IMR-90 (cell line): Measurements from ENCODE around the gene LTBP1. TPM values are rescaled to one million over a fixed set of nuclear protein-coding genes. Genes with fewer than 3 reads are reported as not detected.

Experiments used
- ATAC-seq: fragments of 200-7000 bp; cut with Tn5 transposase; 2 replicates; pipeline ENCODE4 v1.9.1; 2020; ENCODE audit warnings: low read depth, mild to moderate bottlenecking, moderate library complexity
- BruUV-seq: library from RNA; stranded (reverse); fragments of 400-500 nt; replicated peaks from 2 replicates; lab custom pipeline; 2021; lab: Mats Ljungman, UMichigan
- CTCF ChIA-PET: fragments of 300-600 bp; formaldehyde crosslinking; extraction: SDS; loops from one replicate; lab custom pipeline; 2021; ENCODE audit warnings: antibody characterized with exemption; lab: Yijun Ruan, JAX
- POLR2A ChIA-PET: fragments of 300-600 bp; sonication (Branson Sonifier 250); formaldehyde crosslinking; loops from one replicate; lab custom pipeline; 2022; ENCODE audit warnings: antibody characterized with exemption; ENCODE audit not compliant: unreplicated experiment; lab: Charles Lee
- DNase-seq: peaks from one replicate; pipeline ENCODE4 v3.0.0; 2013
- H2AFZ ChIP-seq: replicated peaks from 2 replicates; pipeline ENCODE3; 2013; ENCODE audit warnings: low read length, mild to moderate bottlenecking; ENCODE audit not compliant: poor library complexity
- H2AK5ac ChIP-seq: 2 replicates; pipeline ENCODE4 v1.6.1; 2013; ENCODE audit warnings: low read depth, low read length, inconsistent platforms
- H2AK9ac ChIP-seq: replicated peaks from 2 replicates; pipeline ENCODE3; 2013; ENCODE audit warnings: mild to moderate bottlenecking, low read depth, low read length, moderate library complexity; ENCODE audit not compliant: poor library complexity
- H2BK120ac ChIP-seq: 2 replicates; pipeline ENCODE4 v1.6.1; 2013; ENCODE audit warnings: low read depth, low read length, inconsistent platforms
- H2BK15ac ChIP-seq: 3 replicates; pipeline ENCODE4 v1.6.1; 2013; ENCODE audit warnings: low read depth, low read length, inconsistent platforms
- H2BK20ac ChIP-seq: 2 replicates; pipeline ENCODE4 v1.6.1; 2013; ENCODE audit warnings: low read depth, mild to moderate bottlenecking, inconsistent platforms, low read length, moderate library complexity
- H2BK5ac ChIP-seq: 2 replicates; pipeline ENCODE4 v1.6.1; 2013; ENCODE audit warnings: mild to moderate bottlenecking, low read depth, low read length, inconsistent platforms; ENCODE audit not compliant: poor library complexity, severe bottlenecking
- H3K14ac ChIP-seq: replicated peaks from 2 replicates; pipeline ENCODE4 v1.6.1; 2013; ENCODE audit warnings: low read depth, low read length, inconsistent platforms
- H3K18ac ChIP-seq: 2 replicates; pipeline ENCODE4 v1.6.1; 2013; ENCODE audit warnings: low read depth, low read length, control low read depth
- H3K23ac ChIP-seq: 2 replicates; pipeline ENCODE4 v1.6.1; 2013; ENCODE audit warnings: low read depth, low read length, inconsistent platforms
- H3K27ac ChIP-seq: 2 replicates; pipeline ENCODE4 v1.5.1; 2013; ENCODE audit warnings: mild to moderate bottlenecking, control low read depth, low read length; ENCODE audit not compliant: insufficient read depth
- H3K27me3 ChIP-seq: 2 replicates; pipeline ENCODE4 v1.6.1; 2013; ENCODE audit warnings: low read length; ENCODE audit not compliant: control insufficient read depth, insufficient read depth
- H3K36me3 ChIP-seq: 2 replicates; pipeline ENCODE4 v1.6.1; 2013; ENCODE audit warnings: low read length, mixed read lengths; ENCODE audit not compliant: control insufficient read depth, insufficient read depth
- H3K4ac ChIP-seq: 2 replicates; pipeline ENCODE4 v1.6.1; 2013; ENCODE audit warnings: low read depth, low read length, inconsistent platforms
- H3K4me1 ChIP-seq: 2 replicates; pipeline ENCODE4 v1.6.1; 2013; ENCODE audit warnings: low read length, mixed read lengths; ENCODE audit not compliant: control insufficient read depth, insufficient read depth
- H3K4me2 ChIP-seq: 2 replicates; pipeline ENCODE4 v1.6.1; 2013; ENCODE audit warnings: low read depth, mild to moderate bottlenecking, control low read depth, low read length, moderate library complexity
- H3K4me3 ChIP-seq: 2 replicates; pipeline ENCODE4 v1.5.1; 2013; ENCODE audit warnings: low read depth, mild to moderate bottlenecking, control low read depth, low read length, moderate library complexity; ENCODE audit not compliant: insufficient read depth
- H3K56ac ChIP-seq: 2 replicates; pipeline ENCODE4 v1.6.1; 2013; ENCODE audit warnings: low read length, inconsistent platforms; ENCODE audit not compliant: insufficient read depth; ENCODE audit errors: extremely low read depth
- H3K79me1 ChIP-seq, 2 experiments: 2 replicates each; pipeline ENCODE4 v1.6.1; 2013; ENCODE audit warnings: low read length in 2 of 2, inconsistent platforms in 1 of 2, low read depth in 1 of 2
- H3K9ac ChIP-seq: 2 replicates; pipeline ENCODE4 v1.6.1; 2013; ENCODE audit warnings: low read depth, low read length, control low read depth
- H3K9me1 ChIP-seq: 2 replicates; pipeline ENCODE4 v1.6.1; 2013; ENCODE audit warnings: low read length, inconsistent platforms; ENCODE audit not compliant: insufficient read depth
- H3K9me3 ChIP-seq: 2 replicates; pipeline ENCODE4 v1.6.1; 2013; ENCODE audit warnings: low read length; ENCODE audit not compliant: control insufficient read depth, insufficient read depth
- H4K20me1 ChIP-seq: 2 replicates; pipeline ENCODE4 v1.6.1; 2013; ENCODE audit warnings: low read length, inconsistent platforms; ENCODE audit not compliant: insufficient read depth
- H4K5ac ChIP-seq: 2 replicates; pipeline ENCODE4 v1.6.1; 2013; ENCODE audit warnings: mild to moderate bottlenecking, low read depth, low read length, control low read depth
- H4K8ac ChIP-seq, 2 experiments: 2 replicates each; pipeline ENCODE4 v1.6.1; 2013; ENCODE audit warnings: low read depth in 2 of 2, low read length in 2 of 2, control low read depth in 1 of 2, inconsistent platforms in 1 of 2
- H4K91ac ChIP-seq: 2 replicates; pipeline ENCODE4 v1.6.1; 2013; ENCODE audit warnings: low read depth, low read length, inconsistent platforms; ENCODE audit not compliant: insufficient read depth
- CEBPB ChIP-seq: IDR thresholded peaks from 2 replicates; pipeline ENCODE4 v1.6.1; 2012; ENCODE audit warnings: low read depth, low read length, improper control_type of control experiment
- RAD21 ChIP-seq: IDR thresholded peaks from 2 replicates; pipeline ENCODE4 v1.6.1; 2012; ENCODE audit warnings: low read length, improper control_type of control experiment
- WGBS, 2 experiments: methylation state at CpG; one replicate each; pipeline versions ENCODE4 v1.1.5 to v1.1.7; 2013; ENCODE audit warnings: missing lambda C conversion rate in 2 of 2; ENCODE audit not compliant: insufficient read length in 1 of 2; ENCODE audit errors: extremely low coverage in 2 of 2; 5-methylcytosine and 5-hydroxymethylcytosine counted together
- dilution Hi-C: fragments of 300-500 bp; cut with HindIII; formaldehyde crosslinking; loops from one replicate; pipeline ENCODE4 v1.14.3; 2018; ENCODE audit warnings: low sequenced_read_pairs; ENCODE audit not compliant: unreplicated experiment
- in situ Hi-C: fragments of 300-500 bp; cut with MboI; formaldehyde crosslinking; loops from 3 replicates; pipeline ENCODE4 v1.14.3; 2019; ENCODE audit warnings: low sequenced_read_pairs, inconsistent platforms, mixed read lengths
- intact Hi-C: fragments of 100-400 bp; cut with micrococcal nuclease; formaldehyde crosslinking; loops from 2 replicates; pipeline ENCODE4 v1.10.0; 2022
- polyA plus RNA-seq, 3 experiments: library from polyadenylated mRNA; depleted of rRNA; stranded (reverse); fragments of >200 nt; gene quantifications; 2 replicates each; pipeline ENCODE4 v1.2.3, GENCODE V29; 2012; ENCODE audit warnings: low replicate concordance in 1 of 3
- total RNA-seq: library from RNA; depleted of rRNA; stranded (reverse); fragments of >200 nt; gene quantifications from 2 replicates; pipeline ENCODE4 v1.2.3, GENCODE V29; 2012

The LTBP1 gene
- total and polyA plus RNA-seq, 2 of the 4 experiments (the other 2 are of a cell fraction), result 235 to 326 TPM

DNA sequence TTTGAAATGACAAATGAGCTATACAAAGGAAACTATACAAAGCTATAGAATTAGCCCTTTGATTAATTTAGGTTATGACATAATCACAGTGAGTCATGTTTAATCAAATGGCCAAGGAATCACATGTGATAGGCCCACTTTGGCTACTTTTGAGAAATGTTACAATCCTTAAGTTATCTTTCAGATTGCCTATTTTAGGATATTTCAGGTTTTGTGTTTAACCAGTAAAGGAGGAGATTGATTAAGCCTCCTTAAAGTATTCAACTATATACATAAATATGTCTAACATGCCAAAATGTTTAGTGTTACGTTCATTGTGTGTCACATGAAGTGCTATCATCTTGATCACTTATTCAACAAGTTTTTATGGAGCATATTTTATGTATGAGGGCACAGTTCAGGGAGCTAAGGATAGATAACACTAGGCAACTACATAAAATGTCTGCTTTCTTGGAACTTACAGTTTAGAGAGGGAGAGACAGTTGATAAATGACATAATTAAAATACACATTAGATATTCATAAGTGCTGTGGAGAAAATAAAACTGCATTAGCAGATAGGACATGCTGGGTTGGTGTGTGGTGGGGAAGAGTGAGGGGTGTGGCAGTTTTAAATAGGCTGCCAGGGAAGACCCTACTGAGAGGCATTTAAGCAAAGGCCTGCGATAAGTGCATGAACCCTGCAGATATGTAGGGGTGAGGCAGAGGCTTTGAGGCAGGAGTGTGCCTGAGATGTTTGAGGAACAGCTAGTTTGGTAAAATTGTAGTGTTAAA, 77.2 kb downstream of the LTBP1 start:
- POLR2A ChIA-PET, result no interaction called here

More for the DNA sequence above, 77.2 kb downstream of the LTBP1 start:
- peak overlapping the region; percentile 95 for H2BK20ac ChIP-seq
- peak overlapping the region; percentile 67 for H3K14ac ChIP-seq
- H4K20me1 ChIP-seq, result no peaks in the 10 kb centered on the region
- peak overlapping the region; percentile 69 for H4K91ac ChIP-seq
- H2AFZ ChIP-seq, result no peak overlapping the region
- H3K27me3 ChIP-seq, result no peaks in the 10 kb centered on the region
- peak overlapping the region; percentile 89 for H2BK15ac ChIP-seq
- peak overlapping the region; percentile 51; the same call in 1 of the 2 replicates for H3K56ac ChIP-seq
- peak overlapping the region; percentile 87 for H4K5ac ChIP-seq
- peak overlapping the region; percentile 96 for H3K18ac ChIP-seq
- no peak overlapping the region for H3K4me3 ChIP-seq
- H2AK5ac ChIP-seq, result peak overlapping the region; percentile 90
- H2AK9ac ChIP-seq, result no peak overlapping the region
- H3K23ac ChIP-seq, result peak overlapping the region; percentile 91
- dilution Hi-C loops, result no loop called here
- H3K79me1 ChIP-seq, result peaks cover 14 to 42% of the 10 kb centered on the region in 2 experiments
- H3K4ac ChIP-seq, result peak overlapping the region; percentile 89
- TF ChIP-seq CEBPB (0 out of 2 replicates have a peak, but pooled peaks have one; percentile 7), RAD21 (no peak)
- H3K9me1 ChIP-seq, result peaks cover 14% of the 10 kb centered on the region
- CTCF ChIA-PET, result interaction anchor here (2.0 kb wide), 1 partner anchor 9 kb away, joined by 9 read pairs; no protein-coding TSS in a partner anchor
- peak overlapping the region; percentile 84 for H2BK120ac ChIP-seq
- ATAC-seq (peak; percentile 7; the same call in 1 of the 2 replicates), DNase-seq (peak; percentile 34)
- H2BK5ac ChIP-seq, result peak overlapping the region; percentile 91
- H4K8ac ChIP-seq, result peak overlapping the region; percentile 66 to 86
- in situ Hi-C loops, result no loop called here
- H3K4me1 ChIP-seq, result peaks cover 12% of the 10 kb centered on the region
- peak overlapping the region; percentile 96 for H3K27ac ChIP-seq
- BruUV-seq, result no TSS peak
- H3K36me3 ChIP-seq, result peaks cover 3% of the 10 kb centered on the region; the same call in 1 of the 2 replicates
- intact Hi-C loops, result loop anchor here (5.0 kb wide), 2 partner anchors 77 to 108 kb away; partner anchors contain the start of gene LTBP1
- WGBS, 2 experiments, result 92% methylated on average over 1 of the region's 2 CpGs; no CpG with 5 or more reads in 1 of the 2 experiments
- H3K4me2 ChIP-seq, result peak overlapping the region; percentile 25
- 0 out of 2 replicates have a peak, but pooled peaks cover 3% of the 10 kb centered on the region for H3K9me3 ChIP-seq
- H3K9ac ChIP-seq, result peak overlapping the region; percentile 67
